CD4-positive, CD25-positive, alpha-beta regulatory T cell (primary cell): Measurements from ENCODE around the gene LINC00237. TPM values are rescaled to one million over a fixed set of nuclear protein-coding genes. Genes with fewer than 3 reads are reported as not detected.

Experiments used
- ATAC-seq, 2 donors: fragments of 150-1000 bp; cut with Tn5 transposase; one replicate each; pipeline ENCODE4 v1.10.0; 2021; ENCODE audit warnings: low read depth in 2 of 2, moderate number of reproducible peaks in 2 of 2, moderate library complexity in 1 of 2
- DNase-seq, 3 donors: peaks; one replicate each; pipeline versions ENCODE4 v3.0.0 to v3.0.0-alpha.2; 2012 to 2022; ENCODE audit warnings: mixed read lengths in 1 of 3
- H3K27ac ChIP-seq: one replicate; pipeline ENCODE4 v1.7.0; 2013; ENCODE audit warnings: mild to moderate bottlenecking, low read length; ENCODE audit not compliant: insufficient read depth, poor library complexity, severe bottlenecking
- H3K27me3 ChIP-seq: one replicate; pipeline ENCODE4 v1.7.0; 2013; ENCODE audit warnings: low read length; ENCODE audit not compliant: control insufficient read depth, insufficient read depth
- H3K36me3 ChIP-seq: one replicate; pipeline ENCODE4 v1.7.0; 2013; ENCODE audit warnings: mild to moderate bottlenecking, low read length, moderate library complexity; ENCODE audit not compliant: control insufficient read depth, insufficient read depth
- H3K4me1 ChIP-seq: 2 replicates; pipeline ENCODE4 v1.7.0; 2013; ENCODE audit warnings: mild to moderate bottlenecking, low read length; ENCODE audit not compliant: insufficient read depth, control insufficient read depth, poor library complexity, severe bottlenecking
- H3K4me3 ChIP-seq: one replicate; pipeline ENCODE4 v1.7.0; 2013; ENCODE audit warnings: low read depth, mild to moderate bottlenecking, low read length, moderate library complexity
- H3K9me3 ChIP-seq, 2 experiments: 1 replicate in 1 of 2; 2 replicates in 1 of 2; pipeline ENCODE4 v1.7.0; 2013; ENCODE audit warnings: low read length in 2 of 2, mild to moderate bottlenecking in 1 of 2, moderate library complexity in 1 of 2; ENCODE audit not compliant: control insufficient read depth in 2 of 2
- H3K27ac Mint-ChIP-seq, 3 donors: one replicate each; pipeline ENCODE4 v1.8.0; 2020 to 2022; ENCODE audit warnings: mild to moderate bottlenecking in 3 of 3, mixed read lengths in 3 of 3, moderate library complexity in 2 of 3
- H3K27me3 Mint-ChIP-seq: one replicate; pipeline ENCODE4 v1.8.0; 2022; ENCODE audit warnings: mild to moderate bottlenecking, mixed read lengths
- H3K36me3 Mint-ChIP-seq: one replicate; pipeline ENCODE4 v1.8.0; 2020; ENCODE audit warnings: mixed read lengths
- H3K4me1 Mint-ChIP-seq, 4 donors: one replicate each; pipeline ENCODE4 v1.8.0; 2020 to 2022; ENCODE audit warnings: mixed read lengths in 4 of 4, mild to moderate bottlenecking in 1 of 4
- H3K4me3 Mint-ChIP-seq, 4 donors: one replicate each; pipeline ENCODE4 v1.8.0; 2020 to 2022; ENCODE audit warnings: mild to moderate bottlenecking in 4 of 4, mixed read lengths in 4 of 4, moderate library complexity in 3 of 4
- H3K9me3 Mint-ChIP-seq, 7 donors: one replicate each; pipeline ENCODE4 v1.8.0; 2020 to 2022; ENCODE audit warnings: mixed read lengths in 7 of 7, mild to moderate bottlenecking in 3 of 7, moderate library complexity in 2 of 7
- polyA plus RNA-seq, 4 donors: library from polyadenylated mRNA; unstranded; fragments of 300-500 nt; fragmentation: Illumina TruSeq; gene quantifications; one replicate each; pipeline ENCODE4 v1.2.3, GENCODE V29; 2021
- total RNA-seq: library from RNA; stranded (reverse); gene quantifications from one replicate; pipeline ENCODE4 v1.2.3, GENCODE V29; 2022

Gene LINC00237
- total and polyA plus RNA-seq, 5 donors from 2014 or later = 0.30 TPM; not detected in 4

DNA sequence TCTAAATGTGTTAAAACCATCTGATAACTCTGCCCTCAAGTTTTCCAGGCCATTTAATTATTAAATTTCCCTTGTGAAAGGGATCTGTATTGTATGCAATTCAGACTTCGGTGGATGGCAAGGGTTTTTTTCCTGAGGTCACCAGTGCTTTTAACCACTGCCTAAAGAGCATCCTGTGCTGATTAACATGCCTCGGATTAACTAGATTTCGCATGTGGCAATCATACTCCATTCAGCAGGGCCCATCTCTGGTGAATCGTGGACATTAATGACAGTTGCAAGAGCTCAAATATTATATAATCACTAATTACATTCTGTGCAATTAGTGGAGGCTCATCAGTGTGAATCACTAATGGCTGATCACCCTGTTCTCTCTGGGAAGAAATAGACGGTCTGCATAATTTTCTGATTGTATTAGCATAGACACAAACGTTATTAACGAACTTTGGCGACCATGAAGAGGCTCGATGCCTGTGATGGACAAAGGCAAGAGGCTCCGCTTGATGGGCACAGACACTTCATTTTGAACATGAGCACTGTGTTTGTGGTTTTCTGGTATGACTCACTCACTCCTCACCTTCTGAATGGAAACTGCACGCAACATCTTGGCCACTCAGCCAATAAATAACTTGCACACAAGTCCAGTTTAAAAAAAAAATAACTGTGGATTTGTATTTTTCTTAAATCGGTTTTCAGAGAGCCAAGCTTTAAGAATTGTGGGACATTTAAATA lies 31.4 kb downstream of the LINC00237 start:
- H3K4me1 ChIP-seq = no peaks in the 10 kb centered on the region
- ATAC-seq (no peak), DNase-seq (no peak)
- Mint-ChIP-seq H3K27me3 (peaks cover 36% of the 10 kb centered on the region), H3K27ac (no peak overlapping the region), H3K4me1 (no peaks in the 10 kb centered on the region), H3K9me3 (peaks cover 0 to 3% (median 0%) of the 10 kb centered on the region in 7 donors), H3K36me3 (no peaks in the 10 kb centered on the region), H3K4me3 (no peak overlapping the region)
- H3K36me3 ChIP-seq = no peaks in the 10 kb centered on the region
- peaks cover 7% of the 10 kb centered on the region for H3K27me3 ChIP-seq
- no peak overlapping the region for H3K27ac ChIP-seq
- H3K4me3 ChIP-seq = no peak overlapping the region
- H3K9me3 ChIP-seq = no peaks in the 10 kb centered on the region

DNA sequence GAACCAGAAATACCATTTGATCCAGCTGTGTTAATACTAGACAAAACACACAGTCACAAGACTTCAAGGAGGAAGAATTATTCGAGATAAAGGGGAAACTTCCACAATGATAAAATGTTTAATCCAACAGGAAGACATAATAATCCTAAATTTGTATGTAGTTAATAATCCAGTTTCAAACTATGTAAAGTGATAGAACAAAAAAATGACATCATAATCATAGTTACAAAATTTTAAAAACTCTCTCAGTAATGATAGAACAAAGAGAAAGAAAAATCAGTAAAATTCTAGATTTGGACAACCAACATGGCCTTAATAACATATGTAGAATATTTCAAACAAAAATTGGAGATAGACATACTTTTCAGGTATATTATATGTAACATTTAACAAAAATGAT lies 38.9 kb downstream of the LINC00237 start:
- H3K27ac Mint-ChIP-seq = no peak overlapping the region
- no peaks in the 10 kb centered on the region for H3K9me3 ChIP-seq
- no peak for DNase-seq
- no peaks in the 10 kb centered on the region for H3K4me1 Mint-ChIP-seq
- H3K27me3 ChIP-seq = peaks cover 6% of the 10 kb centered on the region
- H3K4me3 Mint-ChIP-seq = no peak overlapping the region
- no peaks in the 10 kb centered on the region for H3K4me1 ChIP-seq
- no peaks in the 10 kb centered on the region for H3K36me3 Mint-ChIP-seq
- no peak for ATAC-seq
- H3K27me3 Mint-ChIP-seq = peaks cover 27% of the 10 kb centered on the region
- no peak overlapping the region for H3K4me3 ChIP-seq
- no peak overlapping the region for H3K27ac ChIP-seq
- no peaks in the 10 kb centered on the region for H3K36me3 ChIP-seq
- peaks cover 0 to 4% (median 0%) of the 10 kb centered on the region in 7 donors for H3K9me3 Mint-ChIP-seq

- ATAC-seq (no peak), DNase-seq (no peak)
- Mint-ChIP-seq H3K27ac (no peak overlapping the region), H3K4me1 (no peaks in the 10 kb centered on the region), H3K27me3 (peaks cover 21% of the 10 kb centered on the region), H3K36me3 (no peaks in the 10 kb centered on the region), H3K9me3 (peaks cover 0 to 2% (median 0%) of the 10 kb centered on the region in 7 donors), H3K4me3 (no peak overlapping the region)
- Histone ChIP-seq H3K4me1 (no peaks in the 10 kb centered on the region), H3K27me3 (peaks cover 6% of the 10 kb centered on the region), H3K4me3 (no peak overlapping the region), H3K27ac (no peak overlapping the region), H3K9me3 (no peaks in the 10 kb centered on the region), H3K36me3 (no peaks in the 10 kb centered on the region)
These were observed 41.2 kb downstream of the LINC00237 start for GRCh38 chr20:21064924-21065323.

DNA sequence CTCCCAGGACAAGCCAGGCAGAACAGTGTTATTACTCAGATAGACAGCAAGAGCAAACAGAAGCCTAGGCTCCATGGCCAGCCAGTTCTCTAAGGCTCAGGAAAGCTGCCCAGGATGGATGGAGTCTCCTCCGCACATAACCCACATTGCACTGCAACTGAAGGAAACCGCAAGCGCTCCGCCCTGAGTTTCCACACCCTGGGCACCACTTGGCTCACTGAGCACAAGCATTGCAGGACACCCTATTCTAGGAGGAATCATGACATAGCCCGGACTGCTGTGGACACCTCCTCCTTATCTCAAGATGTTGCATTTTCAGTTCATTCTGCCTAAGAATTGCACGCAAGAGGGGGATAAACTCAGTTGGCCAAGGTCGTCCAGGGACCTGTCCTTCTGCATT lies 42.9 kb downstream of the LINC00237 start:
- Histone ChIP-seq H3K4me3 (no peak overlapping the region), H3K27ac (no peak overlapping the region), H3K27me3 (peaks cover 6% of the 10 kb centered on the region), H3K4me1 (no peaks in the 10 kb centered on the region), H3K9me3 (no peaks in the 10 kb centered on the region), H3K36me3 (no peaks in the 10 kb centered on the region)
- no peak overlapping the region for H3K4me3 Mint-ChIP-seq
- no peaks in the 10 kb centered on the region for H3K4me1 Mint-ChIP-seq
- no peak for ATAC-seq
- peaks cover 0 to 2% (median 0%) of the 10 kb centered on the region in 7 donors for H3K9me3 Mint-ChIP-seq
- peaks cover 22% of the 10 kb centered on the region for H3K27me3 Mint-ChIP-seq
- H3K27ac Mint-ChIP-seq = no peak overlapping the region
- DNase-seq = no peak
- no peaks in the 10 kb centered on the region for H3K36me3 Mint-ChIP-seq

DNA sequence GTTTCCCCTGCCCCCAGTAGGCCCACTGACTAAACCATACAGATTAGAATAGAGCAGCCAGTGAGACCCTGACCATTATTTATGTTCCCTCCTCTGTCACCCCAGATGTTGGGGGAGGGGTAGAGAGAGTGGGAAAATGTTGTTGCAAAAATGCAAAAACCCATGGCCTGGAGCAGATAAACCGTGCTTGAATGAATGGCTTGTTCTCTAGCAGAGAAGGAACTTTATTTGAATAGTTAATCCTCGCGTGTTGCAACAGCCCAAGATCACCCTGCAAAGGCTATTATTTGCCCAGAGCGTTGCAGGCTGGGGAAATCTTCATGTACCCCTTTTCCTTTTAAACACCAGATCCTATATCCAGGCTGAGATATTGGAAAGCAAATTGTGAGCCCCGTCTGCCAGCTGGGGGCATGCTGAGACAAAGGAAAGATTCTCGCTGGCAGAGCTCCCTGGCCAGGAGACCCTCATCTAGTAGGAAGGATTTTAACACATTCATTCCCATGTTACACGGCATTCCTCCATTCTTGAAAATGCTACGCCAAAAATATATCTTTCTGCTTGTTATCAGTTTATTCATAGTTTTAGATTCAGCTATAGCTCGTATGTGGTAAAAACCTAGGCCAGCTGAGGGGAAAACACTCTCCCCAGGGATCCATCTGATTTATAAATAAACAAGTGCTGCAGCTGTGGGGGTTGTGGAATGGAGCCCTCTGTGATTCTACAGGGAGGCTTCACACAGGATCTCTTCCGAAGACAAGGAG lies 53.0 kb downstream of the LINC00237 start:
- no peak overlapping the region for H3K27ac ChIP-seq
- H3K36me3 Mint-ChIP-seq = no peaks in the 10 kb centered on the region
- H3K4me3 Mint-ChIP-seq = no peak overlapping the region
- no peak overlapping the region for H3K27ac Mint-ChIP-seq
- no peaks in the 10 kb centered on the region for H3K27me3 ChIP-seq
- H3K4me1 Mint-ChIP-seq = peaks cover 0 to 6% (median 0%) of the 10 kb centered on the region in 4 donors
- DNase-seq = no peak
- H3K36me3 ChIP-seq = no peaks in the 10 kb centered on the region
- H3K9me3 ChIP-seq = no peaks in the 10 kb centered on the region
- no peak for ATAC-seq
- H3K4me1 ChIP-seq = no peaks in the 10 kb centered on the region
- H3K4me3 ChIP-seq = no peak overlapping the region
- no peaks in the 10 kb centered on the region for H3K9me3 Mint-ChIP-seq
- peaks cover 29% of the 10 kb centered on the region for H3K27me3 Mint-ChIP-seq

DNA sequence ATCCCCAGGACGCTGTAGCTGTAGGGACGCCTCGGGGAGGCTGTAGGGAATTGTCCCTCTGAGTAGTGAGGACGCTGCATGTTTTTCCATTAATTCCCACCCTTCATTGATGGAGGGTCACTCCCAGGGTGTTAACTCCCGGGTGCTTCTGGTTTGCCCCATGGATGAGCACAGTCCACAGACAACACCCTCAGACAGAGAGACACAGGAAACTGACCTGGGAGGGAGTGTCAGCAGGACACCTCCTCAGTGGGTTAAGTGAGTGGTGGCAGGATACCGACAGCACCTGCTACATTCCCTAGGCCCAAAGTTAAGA lies 53.5 kb downstream of the LINC00237 start:
- Histone ChIP-seq H3K27me3 (no peaks in the 10 kb centered on the region), H3K27ac (no peak overlapping the region), H3K4me1 (no peaks in the 10 kb centered on the region), H3K36me3 (no peaks in the 10 kb centered on the region), H3K9me3 (no peaks in the 10 kb centered on the region), H3K4me3 (no peak overlapping the region)
- peaks cover 24% of the 10 kb centered on the region for H3K27me3 Mint-ChIP-seq
- no peaks in the 10 kb centered on the region for H3K36me3 Mint-ChIP-seq
- DNase-seq = no peak
- H3K27ac Mint-ChIP-seq = no peak overlapping the region
- peaks cover 0 to 6% (median 0%) of the 10 kb centered on the region in 4 donors for H3K4me1 Mint-ChIP-seq
- H3K4me3 Mint-ChIP-seq = no peak overlapping the region
- no peak for ATAC-seq
- no peaks in the 10 kb centered on the region for H3K9me3 Mint-ChIP-seq

DNA sequence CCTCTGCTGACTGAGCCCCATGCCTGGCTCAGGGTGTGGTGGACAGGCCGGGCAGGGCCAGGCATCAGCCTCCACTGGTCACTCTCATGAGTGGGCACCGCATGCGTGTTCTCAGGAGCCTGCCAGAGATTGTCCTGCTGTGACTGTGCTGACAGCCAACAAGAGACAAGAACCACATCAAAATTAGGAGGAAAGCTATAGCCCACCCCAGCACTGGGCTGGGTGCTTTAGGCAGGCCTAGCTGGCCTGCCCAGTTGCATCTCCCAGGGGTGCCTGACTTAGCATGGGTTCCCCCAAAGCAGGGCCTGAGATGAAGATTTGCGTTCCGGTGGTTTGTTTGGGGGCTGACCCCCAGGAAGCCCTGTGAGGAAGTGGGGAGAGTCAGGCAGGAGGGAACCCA lies 53.9 kb downstream of the LINC00237 start:
- H3K27me3 Mint-ChIP-seq = peaks cover 23% of the 10 kb centered on the region
- no peak for ATAC-seq
- H3K4me1 Mint-ChIP-seq = peaks cover 0 to 6% (median 0%) of the 10 kb centered on the region in 4 donors
- Histone ChIP-seq H3K4me3 (no peak overlapping the region), H3K9me3 (no peaks in the 10 kb centered on the region), H3K4me1 (no peaks in the 10 kb centered on the region), H3K27ac (no peak overlapping the region), H3K27me3 (peaks cover 1% of the 10 kb centered on the region), H3K36me3 (no peaks in the 10 kb centered on the region)
- H3K27ac Mint-ChIP-seq = no peak overlapping the region
- no peaks in the 10 kb centered on the region for H3K9me3 Mint-ChIP-seq
- no peak overlapping the region for H3K4me3 Mint-ChIP-seq
- DNase-seq = no peak
- H3K36me3 Mint-ChIP-seq = no peaks in the 10 kb centered on the region

DNA sequence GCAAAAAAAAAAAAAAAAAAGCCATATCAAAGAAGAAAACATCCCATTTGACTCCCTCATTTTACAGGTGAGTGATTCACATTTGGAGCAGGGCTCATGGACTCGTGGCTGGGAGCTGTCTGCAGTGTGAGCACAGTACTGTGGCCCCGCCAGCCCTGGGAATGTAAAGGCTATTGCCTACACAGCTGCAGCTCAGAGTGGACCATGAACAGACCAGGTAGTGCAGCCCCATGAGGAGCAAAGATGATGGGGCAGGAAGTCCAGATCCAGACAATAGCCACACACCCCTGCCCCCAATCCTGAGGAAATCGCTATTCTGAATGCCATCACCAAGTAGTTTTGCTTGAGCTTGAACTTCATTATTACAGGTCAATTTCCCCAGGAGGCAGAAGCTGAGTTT lies 55.4 kb downstream of the LINC00237 start:
- DNase-seq (no peak), ATAC-seq (no peak)
- Histone ChIP-seq H3K4me3 (no peak overlapping the region), H3K27me3 (peaks cover 5% of the 10 kb centered on the region), H3K4me1 (no peaks in the 10 kb centered on the region), H3K27ac (no peak overlapping the region), H3K9me3 (no peaks in the 10 kb centered on the region), H3K36me3 (no peaks in the 10 kb centered on the region)
- Mint-ChIP-seq H3K27ac (no peak overlapping the region), H3K36me3 (no peaks in the 10 kb centered on the region), H3K4me1 (peaks cover 0 to 6% (median 0%) of the 10 kb centered on the region in 4 donors), H3K4me3 (no peak overlapping the region), H3K27me3 (peaks cover 10% of the 10 kb centered on the region), H3K9me3 (no peaks in the 10 kb centered on the region)
